GM19395 (cell line): ENCODE results near the gene ANKRD40.

Source experiments
- ATAC-seq: cut with Tn5 transposase; IDR thresholded peaks from one replicate; pipeline ENCODE4 v1.9.1; 2021; ENCODE audit warnings: mild to moderate bottlenecking, moderate library complexity; ENCODE audit not compliant: unreplicated experiment

ANKRD40 gene

DNA sequence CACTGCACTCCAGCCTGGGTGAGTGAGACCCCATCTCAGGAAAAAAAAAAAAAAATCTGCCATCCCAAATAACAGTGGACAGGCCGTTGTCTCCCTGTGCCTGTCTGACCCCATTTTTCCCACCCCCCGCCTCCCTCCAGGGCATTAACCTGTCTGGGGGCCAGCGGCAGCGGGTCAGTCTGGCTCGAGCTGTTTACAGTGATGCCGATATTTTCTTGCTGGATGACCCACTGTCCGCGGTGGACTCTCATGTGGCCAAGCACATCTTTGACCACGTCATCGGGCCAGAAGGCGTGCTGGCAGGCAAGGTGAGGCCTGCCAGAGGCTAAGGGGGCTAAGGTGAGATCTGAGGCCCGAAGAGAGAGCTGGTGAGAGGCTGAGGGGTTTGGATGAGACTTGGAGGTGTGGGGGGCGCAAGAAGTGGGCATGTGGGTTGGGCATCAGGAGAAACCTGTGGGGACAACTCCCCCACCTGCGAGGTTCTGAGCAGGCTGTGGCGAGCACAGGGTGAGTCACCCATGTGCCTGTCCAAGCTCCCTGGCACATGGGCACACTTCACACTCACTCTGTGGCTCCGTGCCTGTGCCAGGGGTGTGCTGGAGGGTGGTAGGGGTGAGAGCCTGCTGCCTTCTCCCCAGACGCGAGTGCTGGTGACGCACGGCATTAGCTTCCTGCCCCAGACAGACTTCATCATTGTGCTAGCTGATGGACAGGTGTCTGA, 34.7 kb downstream of the ANKRD40 start:
- no peak for ATAC-seq

- no peak for ATAC-seq
Observed at GRCh38 chr17:50672071-50672470, 35.6 kb downstream of the ANKRD40 start.

GRCh38 chr17:50668838-50669581, 38.7 kb downstream of the ANKRD40 start:
- no peak for ATAC-seq

- ATAC-seq, result no peak
Observed at GRCh38 chr17:50668025-50668837, 39.5 kb downstream of the ANKRD40 start.

DNA sequence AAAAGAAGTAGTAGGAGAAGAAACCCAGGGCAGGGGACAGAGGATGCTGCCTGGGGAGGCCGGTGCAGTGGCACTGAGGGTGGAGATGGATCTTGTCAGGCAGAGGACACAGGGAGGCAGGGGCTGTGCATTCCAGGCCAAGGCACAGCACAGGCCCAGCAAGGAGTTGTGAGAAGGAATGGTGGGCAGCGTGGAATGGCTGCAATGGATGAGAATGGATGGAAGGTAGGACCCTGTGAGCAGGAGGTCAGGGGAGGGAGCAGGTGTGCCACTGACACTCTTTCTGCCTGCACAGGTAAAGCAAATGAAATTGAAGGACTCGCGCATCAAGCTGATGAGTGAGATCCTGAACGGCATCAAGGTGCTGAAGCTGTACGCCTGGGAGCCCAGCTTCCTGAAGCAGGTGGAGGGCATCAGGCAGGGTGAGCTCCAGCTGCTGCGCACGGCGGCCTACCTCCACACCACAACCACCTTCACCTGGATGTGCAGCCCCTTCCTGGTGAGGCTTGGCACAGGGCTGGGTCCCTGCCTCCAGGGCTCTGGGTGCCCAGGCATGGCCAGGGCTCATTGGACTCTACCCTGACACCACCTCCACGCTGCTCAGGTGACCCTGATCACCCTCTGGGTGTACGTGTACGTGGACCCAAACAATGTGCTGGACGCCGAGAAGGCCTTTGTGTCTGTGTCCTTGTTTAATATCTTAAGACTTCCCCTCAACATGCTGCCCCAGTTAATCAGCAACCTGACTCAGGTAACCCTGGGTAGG, 40.3 kb downstream of the ANKRD40 start:
- ATAC-seq, result no peak

DNA sequence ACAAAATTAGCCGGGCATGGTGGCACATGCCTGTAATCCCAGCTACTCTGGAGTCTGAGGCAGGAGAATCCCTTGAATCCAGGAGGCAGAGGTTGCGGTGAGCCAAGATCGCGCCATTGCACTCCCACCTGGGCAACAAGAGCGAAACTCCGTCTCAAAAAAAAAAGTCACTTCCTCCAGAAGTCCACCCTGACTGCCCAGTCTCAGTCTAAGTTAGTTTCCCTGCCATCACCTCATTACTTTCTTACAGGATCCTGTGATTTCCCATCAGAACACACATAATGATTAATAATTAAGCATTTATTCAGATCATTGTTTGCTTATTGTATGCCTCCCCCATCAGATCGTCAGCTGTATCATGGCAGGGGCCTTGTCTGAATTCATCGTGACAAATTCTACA, 41.4 kb downstream of the ANKRD40 start:
- ATAC-seq, result no peak

GRCh38 chr17:50665838-50666237, 41.9 kb downstream of the ANKRD40 start:
- no peak for ATAC-seq

- ATAC-seq, result no peak
Observed at GRCh38 chr17:50664788-50665458, 42.8 kb downstream of the ANKRD40 start.

DNA sequence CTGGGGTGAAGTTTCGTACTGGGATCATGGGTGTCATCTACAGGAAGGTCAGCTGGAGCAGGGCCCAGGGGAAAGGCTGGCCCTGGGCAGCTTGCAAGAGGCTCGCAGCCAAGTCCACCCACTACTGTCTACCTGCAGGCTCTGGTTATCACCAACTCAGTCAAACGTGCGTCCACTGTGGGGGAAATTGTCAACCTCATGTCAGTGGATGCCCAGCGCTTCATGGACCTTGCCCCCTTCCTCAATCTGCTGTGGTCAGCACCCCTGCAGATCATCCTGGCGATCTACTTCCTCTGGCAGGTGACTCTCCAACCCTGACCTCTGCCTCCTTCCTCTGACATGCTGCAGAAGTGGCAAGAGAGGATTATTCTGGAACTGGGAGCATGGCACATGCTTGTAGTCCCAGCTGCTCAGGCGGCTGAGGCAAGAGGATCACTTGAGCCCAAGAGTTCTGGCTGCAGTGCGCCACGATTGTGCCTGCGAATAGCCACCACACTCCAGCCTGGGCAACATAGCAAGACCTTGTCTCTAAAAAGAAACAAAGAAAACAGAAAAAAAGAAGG, 43.8 kb downstream of the ANKRD40 start:
- ATAC-seq, result no peak

DNA sequence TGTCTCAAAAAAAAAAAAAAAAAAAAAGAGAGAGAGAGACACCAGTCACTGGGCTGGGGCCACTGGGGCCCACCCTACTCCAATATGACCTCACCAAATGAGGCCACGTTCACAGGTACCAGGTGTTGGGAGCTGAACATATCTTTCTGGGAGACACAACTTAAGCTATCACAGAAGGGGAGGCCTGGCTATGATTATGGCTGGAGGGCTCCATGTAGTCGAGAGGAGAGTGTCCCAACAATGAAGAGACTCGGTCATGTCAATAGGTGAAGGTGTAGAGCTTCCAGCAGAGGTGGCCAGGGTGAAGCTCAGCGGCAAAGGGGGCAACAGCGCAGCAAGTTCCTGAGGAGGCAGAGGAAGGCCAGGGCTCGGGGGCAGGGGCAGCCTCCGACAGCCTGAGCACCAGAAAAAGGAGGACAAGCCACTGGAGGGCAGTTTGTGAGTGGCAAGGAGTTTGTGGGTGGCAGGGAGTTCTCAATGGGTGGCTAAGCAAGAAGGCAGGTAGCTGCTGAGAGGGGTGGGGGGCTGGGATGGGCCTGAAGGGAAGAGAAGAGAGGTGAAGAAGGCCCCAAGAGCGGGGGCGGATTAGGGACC, 45.0 kb downstream of the ANKRD40 start:
- ATAC-seq, result no peak

- ATAC-seq, result no peak
Observed at GRCh38 chr17:50661795-50662391, 45.8 kb downstream of the ANKRD40 start.

- ATAC-seq, result no peak
Observed at GRCh38 chr17:50661348-50661747, 46.4 kb downstream of the ANKRD40 start.

GRCh38 chr17:50660887-50661345, 46.8 kb downstream of the ANKRD40 start:
- ATAC-seq, result no peak

DNA sequence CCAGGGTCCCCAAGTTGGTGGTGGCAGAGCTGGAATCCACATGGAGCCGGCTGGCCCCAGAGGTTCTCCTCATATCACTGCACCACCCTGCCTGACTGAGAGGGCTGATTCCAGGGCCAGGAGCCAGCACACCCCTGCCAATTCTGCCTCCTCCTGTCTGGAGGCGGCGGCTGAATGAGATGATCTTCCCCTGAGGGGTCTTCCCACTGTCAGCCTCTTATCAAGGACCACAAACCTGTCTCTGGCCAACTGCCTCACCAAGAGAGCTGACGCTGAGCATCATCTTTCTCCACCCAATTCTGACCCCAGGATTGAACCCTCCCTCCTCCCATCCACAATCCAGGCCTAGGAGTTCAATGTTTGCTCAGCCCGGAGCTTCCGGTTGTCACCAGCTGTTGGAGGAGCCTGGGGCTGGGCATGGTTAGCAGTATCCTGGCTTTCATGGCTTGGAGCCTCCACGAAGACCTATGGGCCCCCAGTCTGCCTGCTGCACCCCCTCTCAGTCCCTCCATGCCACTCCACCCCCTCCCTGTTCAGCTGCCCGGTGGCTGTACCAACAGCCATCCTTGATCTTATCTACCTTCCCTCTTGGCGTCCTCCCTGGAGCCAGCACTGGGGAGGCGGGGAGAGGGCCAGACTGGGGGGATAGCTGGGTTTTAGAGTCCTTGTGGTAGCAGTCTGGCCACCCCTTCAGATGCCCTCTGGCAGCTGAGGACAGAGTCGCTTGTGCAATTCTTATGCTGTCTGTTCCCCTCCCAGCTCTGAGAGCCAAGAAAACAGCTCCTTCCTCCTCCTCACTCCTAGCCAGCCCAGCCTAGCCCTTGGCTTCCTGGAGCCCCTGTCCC, 47.5 kb downstream of the ANKRD40 start:
- ATAC-seq, result no peak

GRCh38 chr17:50659179-50659578, 48.5 kb downstream of the ANKRD40 start:
- no peak for ATAC-seq

GRCh38 chr17:50658616-50659015, 49.1 kb downstream of the ANKRD40 start:
- ATAC-seq, result no peak

DNA sequence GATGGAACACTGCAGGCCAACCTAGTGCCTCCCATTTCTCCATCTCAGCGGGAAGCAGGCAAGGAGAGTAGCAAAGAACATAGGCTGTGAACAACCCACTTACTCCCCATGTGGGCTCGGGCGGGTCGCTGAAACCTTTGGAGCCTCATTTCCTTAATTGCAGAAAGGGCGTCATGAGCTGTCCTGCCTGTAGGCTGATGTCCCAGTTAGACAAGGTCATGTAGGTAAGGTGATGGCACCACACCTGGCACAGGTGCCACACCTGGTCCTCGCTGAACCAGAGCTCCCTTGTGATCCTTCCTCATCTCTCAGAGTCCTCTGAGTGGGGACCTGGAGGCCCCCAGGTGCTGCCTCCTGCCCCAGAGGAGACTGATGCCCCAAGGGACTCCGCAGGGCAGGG, 50.1 kb downstream of the ANKRD40 start:
- no peak for ATAC-seq

- no peak for ATAC-seq
Observed at GRCh38 chr17:50657054-50657453, 50.7 kb downstream of the ANKRD40 start.
